GM12801 (cell line): ENCODE data around the gene PPARD.

Experiments used
- CTCF ChIP-seq: IDR thresholded peaks from one replicate; pipeline ENCODE4 v1.5.1; 2011; ENCODE audit warnings: control low read depth; ENCODE audit not compliant: insufficient read length; ENCODE audit errors: extremely low read depth

The PPARD gene

GRCh38 chr6:35385457-35386202 is 43.3 kb downstream of the PPARD start:
- no peak for TF ChIP-seq CTCF

GRCh38 chr6:35386989-35387388 is 44.6 kb downstream of the PPARD start:
- TF ChIP-seq CTCF: no peak

- no peak for TF ChIP-seq CTCF
Measured at GRCh38 chr6:35388030-35388429, 45.7 kb downstream of the PPARD start.

GRCh38 chr6:35388772-35389352 is 46.5 kb downstream of the PPARD start:
- TF ChIP-seq CTCF: no peak

GRCh38 chr6:35391240-35391968 is 49.0 kb downstream of the PPARD start:
- no peak for TF ChIP-seq CTCF

GRCh38 chr6:35392111-35392702 is 49.8 kb downstream of the PPARD start:
- TF ChIP-seq CTCF: no peak
